ENCODE data around the gene PRIM2.
A peak's percentile ranks its signal among the peaks of the same experiment; 100 is the strongest.
"Not testable (repeated sequence)": the region's sequence is repeated elsewhere in the genome, so short reads cannot be mapped to it uniquely, and the experiment has no call there.

Gene PRIM2

GRCh38 chr6:57362340-57362739 lies 44.9 kb downstream of the PRIM2 start:
- not testable (repeated sequence) for H3K4me3 ChIP-seq (ENCODE audit: low read depth, low read length); DNase-seq (ENCODE audit: low read depth)

- not testable (repeated sequence) for H3K4me3 ChIP-seq (ENCODE audit: low read depth, low read length); DNase-seq (ENCODE audit: low read depth)
Measured at GRCh38 chr6:57365076-57365583, 47.7 kb downstream of the PRIM2 start.

GRCh38 chr6:57368965-57369731 lies 51.7 kb downstream of the PRIM2 start:
- not testable (repeated sequence) for H3K4me3 ChIP-seq (ENCODE audit: low read depth, low read length); DNase-seq (ENCODE audit: low read depth)

- DNase-seq (ENCODE audit: low read depth); H3K4me3 ChIP-seq (ENCODE audit: low read depth, low read length): not testable (repeated sequence)
Measured at GRCh38 chr6:57371779-57372178, 54.3 kb downstream of the PRIM2 start.

GRCh38 chr6:57374764-57375163 lies 57.3 kb downstream of the PRIM2 start:
- DNase-seq (ENCODE audit: low read depth) = not testable (repeated sequence)

GRCh38 chr6:57376083-57376482 lies 58.7 kb downstream of the PRIM2 start:
- H3K4me3 ChIP-seq (ENCODE audit: low read depth, low read length); DNase-seq (ENCODE audit: low read depth): not testable (repeated sequence)

More at GRCh38 chr6:57374764-57375163, 57.3 kb downstream of the PRIM2 start:
- not testable (repeated sequence) for H3K4me3 ChIP-seq (ENCODE audit: low read depth, low read length)

- DNase-seq (ENCODE audit: low read depth); H3K4me3 ChIP-seq (ENCODE audit: low read depth, low read length): not testable (repeated sequence)
Measured at GRCh38 chr6:57389038-57389592, 71.7 kb downstream of the PRIM2 start.

- not testable (repeated sequence) for H3K4me3 ChIP-seq (ENCODE audit: low read depth, low read length); DNase-seq (ENCODE audit: low read depth)
Measured at GRCh38 chr6:57390818-57391217, 73.4 kb downstream of the PRIM2 start.

- not testable (repeated sequence) for H3K4me3 ChIP-seq (ENCODE audit: low read depth, low read length); DNase-seq (ENCODE audit: low read depth)
Measured at GRCh38 chr6:57392047-57392446, 74.6 kb downstream of the PRIM2 start.

GRCh38 chr6:57419341-57419740 lies 101.9 kb downstream of the PRIM2 start:
- H3K4me3 ChIP-seq (ENCODE audit: low read depth, low read length); DNase-seq (ENCODE audit: low read depth): not testable (repeated sequence)

- peak; percentile 27 for DNase-seq (ENCODE audit: low read depth)
- TF ChIP-seq POLR2A (IDR thresholded peaks at IDR 0.05; ENCODE audit: extremely low read depth, insufficient read length) = no peak
- no peak for TF ChIP-seq CTCF (IDR thresholded peaks at IDR 0.05; ENCODE audit: low read depth, low read length)
- no peak for TF ChIP-seq MAX (IDR thresholded peaks at IDR 0.05; ENCODE audit: low read depth, low read length)
- no peak for TF ChIP-seq MYC (IDR thresholded peaks at IDR 0.05; ENCODE audit: low read depth, low read length)
- H3K4me3 ChIP-seq (ENCODE audit: low read depth, low read length) = no peak overlapping the region
Measured at GRCh38 chr6:57421503-57421902, 104.1 kb downstream of the PRIM2 start.

- no peak overlapping the region for H3K4me3 ChIP-seq (ENCODE audit: low read depth, low read length)
- DNase-seq (ENCODE audit: low read depth) = no peak
- TF ChIP-seq POLR2A (IDR thresholded peaks at IDR 0.05; ENCODE audit: extremely low read depth, insufficient read length) = no peak
- TF ChIP-seq CTCF (IDR thresholded peaks at IDR 0.05; ENCODE audit: low read depth, low read length) = no peak
- no peak for TF ChIP-seq MYC (IDR thresholded peaks at IDR 0.05; ENCODE audit: low read depth, low read length)
- TF ChIP-seq MAX (IDR thresholded peaks at IDR 0.05; ENCODE audit: low read depth, low read length) = no peak
Measured at GRCh38 chr6:57423468-57423867, 106.0 kb downstream of the PRIM2 start.

- not testable (repeated sequence) for H3K4me3 ChIP-seq (ENCODE audit: low read depth, low read length); DNase-seq (ENCODE audit: low read depth)
Measured at GRCh38 chr6:57431742-57432141, 114.3 kb downstream of the PRIM2 start.

Data from NB4 (cell line).